Upper lobe of left lung (tissue), 6 donors: ENCODE data around the gene MISP. TPM values are rescaled to one million over a fixed set of nuclear protein-coding genes. Genes with fewer than 3 reads are reported as not detected.

Source experiments
- ATAC-seq, 2 donors: fragments of 200-7000 bp; cut with Tn5 transposase; one replicate each; pipeline ENCODE4 v1.9.1; 2022; ENCODE audit warnings: mild to moderate bottlenecking in 2 of 2, moderate library complexity in 2 of 2; ENCODE audit not compliant: low FRiP score in 2 of 2
- DNase-seq, 2 donors: peaks; one replicate each; pipeline ENCODE4 v3.0.0-alpha.2; 2019 to 2020
- H3K27ac ChIP-seq, 4 donors: fragments of 200-600 bp; sonication (generic); one replicate each; pipeline ENCODE4 v1.5.1; 2016 to 2019
- H3K27me3 ChIP-seq, 4 donors: fragments of 200-600 bp; sonication (generic); one replicate each; pipeline ENCODE4 v1.5.1; 2017 to 2019
- H3K36me3 ChIP-seq, 4 donors: fragments of 200-600 bp; sonication (generic); one replicate each; pipeline ENCODE4 v1.5.1; 2016 to 2019
- H3K4me1 ChIP-seq, 4 donors: fragments of 200-600 bp; sonication (generic); one replicate each; pipeline ENCODE4 v1.5.1; 2018 to 2019
- H3K4me3 ChIP-seq, 4 donors: fragments of 200-600 bp; sonication (generic); one replicate each; pipeline ENCODE4 v1.5.1; 2017 to 2019; ENCODE audit warnings: mild to moderate bottlenecking in 2 of 4, moderate library complexity in 1 of 4
- H3K9me3 ChIP-seq, 4 donors: fragments of 200-600 bp; sonication (generic); one replicate each; pipeline ENCODE4 v1.5.1; 2018 to 2019
- CTCF ChIP-seq, 6 experiments: fragments of 450-650 bp in 4 of 6; fragments of 200-600 bp in 2 of 6; sonication (generic) in 2 of 6; IDR thresholded peaks; one replicate each; pipeline ENCODE4 v1.5.1; 2016 to 2019; ENCODE audit warnings: antibody characterized with exemption in 6 of 6
- EP300 ChIP-seq, 4 donors: sonication (generic); formaldehyde crosslinking; IDR thresholded peaks; one replicate each; pipeline ENCODE4 v1.5.1; 2017; ENCODE audit warnings: antibody characterized with exemption in 4 of 4, control low read depth in 2 of 4
- POLR2A ChIP-seq, 4 donors: fragments of 450-650 bp; IDR thresholded peaks; one replicate each; pipeline ENCODE4 v1.5.1; 2016 to 2017; ENCODE audit warnings: antibody characterized with exemption in 4 of 4, mild to moderate bottlenecking in 2 of 4
- POLR2AphosphoS5 ChIP-seq, 2 donors: sonication (generic); formaldehyde crosslinking; IDR thresholded peaks; one replicate each; pipeline ENCODE4 v1.5.1; 2017; ENCODE audit warnings: antibody characterized with exemption in 2 of 2
- WGBS, 2 donors: methylation state at CpG; one replicate each; pipeline ENCODE4 v1.1.5; 2017 to 2018; 5-methylcytosine and 5-hydroxymethylcytosine counted together
- total RNA-seq, 6 donors: library from RNA; depleted of rRNA in 4 of 6; stranded (reverse); fragments of >200 nt in 4 of 6; gene quantifications; one replicate each; pipeline versions ENCODE4 v1.1.0 to v1.2.1, GENCODE V29; 2016 to 2021
- donor health status: DM: no; HTN: no; CAD: no; lungs with moderate emphysema.
- donor health status: DM: no; HTN: yes; CAD: no; lungs with severe emphysema.

MISP gene
- total RNA-seq, 6 donors from 2014 or later, result 22.5 to 51.5 (median 37.5) TPM

GRCh38 chr19:756821-757688, 6.1 kb downstream of the MISP start:
- Histone ChIP-seq H3K4me1 (peaks cover 5 to 17% (median 7%) of the 10 kb centered on the region in 4 donors), H3K9me3 (peaks cover 0 to 11% (median 4%) of the 10 kb centered on the region in 4 donors), H3K36me3 (no peaks in the 10 kb centered on the region), H3K27ac (no peak overlapping the region), H3K27me3 (no peaks in the 10 kb centered on the region), H3K4me3 (no peak overlapping the region)
- ATAC-seq, result no peak
- TF ChIP-seq CTCF (IDR thresholded peaks at IDR 0.05) (no peak), POLR2AphosphoS5 (IDR thresholded peaks at IDR 0.05) (no peak), EP300 (IDR thresholded peaks at IDR 0.05) (no peak), POLR2A (IDR thresholded peaks at IDR 0.05) (no peak)
- 87 to 91% methylated on average over 17 to 26 of the region's 36 CpGs for WGBS, 2 donors
- DNase-seq, result peak in 1 of 2 donors; percentile 77

- Histone ChIP-seq H3K27me3 (no peaks in the 10 kb centered on the region), H3K4me1 (peaks cover 2 to 7% (median 6%) of the 10 kb centered on the region in 4 donors), H3K9me3 (peaks cover 0 to 11% (median 4%) of the 10 kb centered on the region in 4 donors), H3K27ac (no peak overlapping the region), H3K4me3 (no peak overlapping the region), H3K36me3 (no peaks in the 10 kb centered on the region)
- DNase-seq, result peak in 1 of 2 donors; percentile 79
- TF ChIP-seq POLR2AphosphoS5 (IDR thresholded peaks at IDR 0.05) (no peak), EP300 (IDR thresholded peaks at IDR 0.05) (no peak), POLR2A (IDR thresholded peaks at IDR 0.05) (no peak), CTCF (IDR thresholded peaks at IDR 0.05) (no peak)
- ATAC-seq, result no peak
- WGBS, 2 donors, result 95 to 97% methylated on average over 33 to 40 of the region's 50 CpGs
These were observed 7.1 kb downstream of the MISP start for GRCh38 chr19:757811-758668.

GRCh38 chr19:763181-763580, 12.3 kb downstream of the MISP start:
- H3K36me3 ChIP-seq, result no peaks in the 10 kb centered on the region
- H3K27ac ChIP-seq, result no peak overlapping the region
- no peak for ATAC-seq
- TF ChIP-seq CTCF (IDR thresholded peaks at IDR 0.05) (no peak), EP300 (IDR thresholded peaks at IDR 0.05) (no peak), POLR2AphosphoS5 (IDR thresholded peaks at IDR 0.05) (no peak), POLR2A (IDR thresholded peaks at IDR 0.05) (no peak)
- 92 to 95% methylated on average over 4 to 10 of the region's 10 CpGs for WGBS, 2 donors
- peaks cover 0 to 9% (median 3%) of the 10 kb centered on the region in 4 donors for H3K9me3 ChIP-seq
- no peaks in the 10 kb centered on the region for H3K4me1 ChIP-seq
- no peaks in the 10 kb centered on the region for H3K27me3 ChIP-seq
- no peak overlapping the region for H3K4me3 ChIP-seq
- no peak for DNase-seq

GRCh38 chr19:763869-764268, 13.0 kb downstream of the MISP start:
- ATAC-seq (no peak), DNase-seq (no peak)
- TF ChIP-seq POLR2A (IDR thresholded peaks at IDR 0.05), result no peak
- no peak for TF ChIP-seq CTCF (IDR thresholded peaks at IDR 0.05)
- TF ChIP-seq POLR2AphosphoS5 (IDR thresholded peaks at IDR 0.05), result no peak
- no peak for TF ChIP-seq EP300 (IDR thresholded peaks at IDR 0.05)
- H3K27ac ChIP-seq, result no peak overlapping the region
- H3K4me3 ChIP-seq, result no peak overlapping the region
- 90 to 98% methylated on average over 4 to 6 of the region's 6 CpGs for WGBS, 2 donors
- H3K9me3 ChIP-seq, result peaks cover 0 to 2% (median 0%) of the 10 kb centered on the region in 4 donors
- H3K27me3 ChIP-seq, result no peaks in the 10 kb centered on the region
- H3K36me3 ChIP-seq, result no peaks in the 10 kb centered on the region
- no peaks in the 10 kb centered on the region for H3K4me1 ChIP-seq
